ENCODE measurements around the gene AGXT2.
"Not testable (repeated sequence)": the region's sequence is repeated elsewhere in the genome, so short reads cannot be mapped to it uniquely, and the experiment has no call there.

The AGXT2 gene

DNA sequence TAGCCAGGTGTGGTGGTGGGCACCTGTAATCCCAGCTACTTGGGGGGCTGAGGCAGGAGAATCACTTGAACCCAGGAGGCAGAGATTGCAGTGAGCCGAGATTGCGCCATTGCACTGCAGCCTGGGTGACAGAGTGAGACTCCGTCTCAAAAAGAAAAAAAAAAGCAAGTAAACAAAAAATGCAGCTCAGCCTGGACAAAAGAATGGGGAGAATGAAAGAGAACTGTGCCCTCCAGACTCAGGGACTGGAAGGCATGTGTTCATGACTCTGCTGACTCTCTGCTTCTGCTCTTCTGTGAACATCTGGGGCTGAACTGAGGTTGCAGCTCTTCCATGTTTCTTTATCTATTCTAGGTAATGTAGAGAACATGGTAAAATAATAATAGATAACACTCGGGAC lies 11.8 kb downstream of the AGXT2 start:
- not testable (repeated sequence) for H3K4ac ChIP-seq (ENCODE audit: low read depth in 1 of 2, low read length in 2 of 2); H3K18ac ChIP-seq (ENCODE audit: low read depth in 1 of 2, low read length in 2 of 2); H3K9me3 ChIP-seq (ENCODE audit: control insufficient read depth, low read length); H4K8ac ChIP-seq (ENCODE audit: low read length); H2BK5ac ChIP-seq (ENCODE audit: low read depth, low read length, poor library complexity, severe bottlenecking); H3K79me1 ChIP-seq (replicated peaks; ENCODE audit: low read length, poor library complexity, severe bottlenecking); H3K23ac ChIP-seq (ENCODE audit: low read length in 2 of 2); DNase-seq; H3K14ac ChIP-seq (ENCODE audit: low read length in 2 of 2); H3K4me3 ChIP-seq (ENCODE audit: insufficient read depth in 1 of 2, low read depth in 1 of 2, low read length in 2 of 2); H3K4me1 ChIP-seq (ENCODE audit: control insufficient read depth, insufficient read depth, low read depth, low read length); H4K91ac ChIP-seq (ENCODE audit: low read length); H3K4me2 ChIP-seq (ENCODE audit: low read length, poor library complexity, severe bottlenecking); H2BK120ac ChIP-seq (ENCODE audit: low read depth, low read length); H2AFZ ChIP-seq (ENCODE audit: low read depth, low read length); H3K27ac ChIP-seq (ENCODE audit: low read length, poor library complexity, severe bottlenecking); H2AK5ac ChIP-seq (ENCODE audit: low read length, severe bottlenecking); H3K9ac ChIP-seq (ENCODE audit: low read length); H2BK12ac ChIP-seq (ENCODE audit: low read length in 2 of 2); H3K36me3 ChIP-seq (ENCODE audit: control insufficient read depth in 1 of 2, insufficient read depth in 2 of 2, low read depth in 1 of 2, low read length in 2 of 2); H2BK15ac ChIP-seq (ENCODE audit: low read depth, poor library complexity, severe bottlenecking)
- 80% methylated on average over 3 of the region's 4 CpGs for WGBS
- H3K27me3 ChIP-seq (ENCODE audit: control insufficient read depth in 1 of 2, insufficient read depth in 1 of 2, low read length in 2 of 2), result peaks cover 0 to 24% of the 10 kb centered on the region in 2 experiments

DNA sequence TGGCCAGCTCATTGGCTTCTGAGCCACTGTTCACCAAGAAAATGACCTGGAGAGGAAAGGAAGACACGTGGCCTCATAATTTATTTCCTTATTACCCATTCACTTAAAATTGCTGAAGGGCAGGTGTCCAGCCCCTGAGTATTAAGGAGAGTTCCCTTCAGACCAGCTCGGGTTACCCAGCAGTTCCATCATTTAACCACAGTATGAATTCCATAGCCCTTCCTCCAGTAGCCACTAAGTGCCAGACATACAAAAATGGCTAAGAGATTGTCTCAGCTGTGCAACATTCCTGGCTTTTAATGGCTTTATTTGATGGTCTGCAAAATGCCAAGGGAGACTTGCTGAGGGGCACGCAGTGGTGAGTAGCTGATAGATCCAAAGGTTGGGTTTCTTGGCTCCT lies 12.5 kb downstream of the AGXT2 start:
- no peak overlapping the region for H3K9ac ChIP-seq (ENCODE audit: low read length)
- no peak overlapping the region for H3K18ac ChIP-seq (ENCODE audit: low read depth in 1 of 2, low read length in 2 of 2)
- no peak overlapping the region for H2AFZ ChIP-seq (ENCODE audit: low read depth, low read length)
- no peak overlapping the region for H3K4me2 ChIP-seq (ENCODE audit: low read length, poor library complexity, severe bottlenecking)
- no peak overlapping the region for H2BK120ac ChIP-seq (ENCODE audit: low read depth, low read length)
- H3K14ac ChIP-seq (ENCODE audit: low read length in 2 of 2), result no peak overlapping the region
- no peak for DNase-seq
- no peak overlapping the region for H2BK15ac ChIP-seq (ENCODE audit: low read depth, poor library complexity, severe bottlenecking)
- H3K23ac ChIP-seq (ENCODE audit: low read length in 2 of 2), result no peak overlapping the region
- H3K4me3 ChIP-seq (ENCODE audit: insufficient read depth in 1 of 2, low read depth in 1 of 2, low read length in 2 of 2), result no peak overlapping the region
- no peak overlapping the region for H3K27ac ChIP-seq (ENCODE audit: low read length, poor library complexity, severe bottlenecking)
- no peak overlapping the region for H4K91ac ChIP-seq (ENCODE audit: low read length)
- H2BK12ac ChIP-seq (ENCODE audit: low read length in 2 of 2), result no peak overlapping the region
- H3K9me3 ChIP-seq (ENCODE audit: control insufficient read depth, low read length), result no peaks in the 10 kb centered on the region
- H4K8ac ChIP-seq (ENCODE audit: low read length), result no peak overlapping the region
- WGBS, result 85% methylated on average over 3 of the region's 3 CpGs
- H3K4me1 ChIP-seq (ENCODE audit: control insufficient read depth, insufficient read depth, low read depth, low read length), result no peaks in the 10 kb centered on the region
- H2AK5ac ChIP-seq (ENCODE audit: low read length, severe bottlenecking), result no peak overlapping the region
- no peaks in the 10 kb centered on the region for H3K36me3 ChIP-seq (ENCODE audit: control insufficient read depth in 1 of 2, insufficient read depth in 2 of 2, low read depth in 1 of 2, low read length in 2 of 2)
- peaks cover 0 to 24% of the 10 kb centered on the region in 2 experiments for H3K27me3 ChIP-seq (ENCODE audit: control insufficient read depth in 1 of 2, insufficient read depth in 1 of 2, low read length in 2 of 2)
- H3K4ac ChIP-seq (ENCODE audit: low read depth in 1 of 2, low read length in 2 of 2), result no peak overlapping the region
- no peaks in the 10 kb centered on the region for H3K79me1 ChIP-seq (replicated peaks; ENCODE audit: low read length, poor library complexity, severe bottlenecking)
- H2BK5ac ChIP-seq (ENCODE audit: low read depth, low read length, poor library complexity, severe bottlenecking), result no peak overlapping the region

DNA sequence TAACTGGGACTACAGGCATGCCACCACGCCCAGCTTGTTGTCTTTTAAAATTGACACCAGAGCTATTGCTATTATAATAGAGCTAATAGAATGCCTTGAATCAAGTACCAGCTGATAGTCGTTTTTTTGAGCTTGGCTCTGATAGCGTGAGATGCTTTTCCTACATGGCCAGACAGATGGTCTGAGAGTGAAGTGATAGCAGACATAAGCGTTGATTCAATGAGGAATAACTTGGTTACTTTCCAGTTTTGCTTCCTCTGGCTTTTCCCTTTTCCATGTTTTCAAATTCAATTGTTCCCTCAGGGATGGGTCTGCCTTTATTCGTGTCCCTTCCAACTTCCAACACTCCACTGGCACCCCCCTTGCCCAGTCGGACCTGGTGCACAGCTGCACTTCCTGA lies 15.4 kb downstream of the AGXT2 start:
- H3K23ac ChIP-seq (ENCODE audit: low read length in 2 of 2), result no peak overlapping the region
- 88% methylated on average over 6 of the region's 6 CpGs for WGBS
- DNase-seq, result no peak

DNA sequence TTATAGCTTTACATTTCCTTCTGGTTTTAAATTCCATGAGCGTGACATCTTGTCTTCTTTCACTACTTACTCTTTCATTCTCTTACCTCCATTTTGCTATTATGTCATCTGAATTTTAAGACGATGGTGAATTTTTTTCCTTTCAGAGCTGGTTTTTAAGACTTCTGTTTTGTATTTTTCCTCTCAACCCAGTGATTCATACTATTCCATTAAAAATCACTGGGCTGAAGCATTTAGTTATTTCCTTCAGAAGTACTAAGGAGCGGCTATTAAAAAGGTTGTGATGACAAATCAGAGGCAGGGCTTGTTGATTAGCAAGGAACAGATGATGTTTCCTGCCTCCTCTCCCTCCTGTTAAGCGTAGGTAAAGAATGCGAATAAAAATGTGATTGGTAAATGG lies 16.5 kb downstream of the AGXT2 start:
- no peak overlapping the region for H3K27ac ChIP-seq (ENCODE audit: low read length, poor library complexity, severe bottlenecking)
- no peaks in the 10 kb centered on the region for H3K79me1 ChIP-seq (replicated peaks; ENCODE audit: low read length, poor library complexity, severe bottlenecking)
- H3K4me3 ChIP-seq (ENCODE audit: insufficient read depth in 1 of 2, low read depth in 1 of 2, low read length in 2 of 2), result no peak overlapping the region
- H3K27me3 ChIP-seq (ENCODE audit: control insufficient read depth in 1 of 2, insufficient read depth in 1 of 2, low read length in 2 of 2), result peaks cover 0 to 3% of the 10 kb centered on the region in 2 experiments
- H2AK5ac ChIP-seq (ENCODE audit: low read length, severe bottlenecking), result no peak overlapping the region
- H2BK5ac ChIP-seq (ENCODE audit: low read depth, low read length, poor library complexity, severe bottlenecking), result no peak overlapping the region
- H4K8ac ChIP-seq (ENCODE audit: low read length), result no peak overlapping the region
- H2BK12ac ChIP-seq (ENCODE audit: low read length in 2 of 2), result no peak overlapping the region
- H2BK15ac ChIP-seq (ENCODE audit: low read depth, poor library complexity, severe bottlenecking), result peak overlapping the region; percentile 23
- H3K4ac ChIP-seq (ENCODE audit: low read depth in 1 of 2, low read length in 2 of 2), result no peak overlapping the region
- WGBS, result 22% methylated on average over 3 of the region's 5 CpGs
- no peak overlapping the region for H4K91ac ChIP-seq (ENCODE audit: low read length)
- peak; percentile 80 for DNase-seq
- H2AFZ ChIP-seq (ENCODE audit: low read depth, low read length), result no peak overlapping the region
- no peaks in the 10 kb centered on the region for H3K36me3 ChIP-seq (ENCODE audit: control insufficient read depth in 1 of 2, insufficient read depth in 2 of 2, low read depth in 1 of 2, low read length in 2 of 2)
- no peak overlapping the region for H3K18ac ChIP-seq (ENCODE audit: low read depth in 1 of 2, low read length in 2 of 2)
- H2BK120ac ChIP-seq (ENCODE audit: low read depth, low read length), result no peak overlapping the region
- H3K23ac ChIP-seq (ENCODE audit: low read length in 2 of 2), result no peak overlapping the region
- no peak overlapping the region for H3K14ac ChIP-seq (ENCODE audit: low read length in 2 of 2)
- H3K9ac ChIP-seq (ENCODE audit: low read length), result peak overlapping the region; percentile 31
- no peaks in the 10 kb centered on the region for H3K9me3 ChIP-seq (ENCODE audit: control insufficient read depth, low read length)
- H3K4me1 ChIP-seq (ENCODE audit: control insufficient read depth, insufficient read depth, low read depth, low read length), result peaks cover 3% of the 10 kb centered on the region
- no peak overlapping the region for H3K4me2 ChIP-seq (ENCODE audit: low read length, poor library complexity, severe bottlenecking)

More for the DNA sequence above, 15.4 kb downstream of the AGXT2 start:
- Histone ChIP-seq H3K27me3 (ENCODE audit: control insufficient read depth in 1 of 2, insufficient read depth in 1 of 2, low read length in 2 of 2) (peaks cover 0 to 10% of the 10 kb centered on the region in 2 experiments), H4K8ac (ENCODE audit: low read length) (no peak overlapping the region), H3K4me1 (ENCODE audit: control insufficient read depth, insufficient read depth, low read depth, low read length) (peaks cover 3% of the 10 kb centered on the region), H3K4me2 (ENCODE audit: low read length, poor library complexity, severe bottlenecking) (no peak overlapping the region), H3K4ac (ENCODE audit: low read depth in 1 of 2, low read length in 2 of 2) (no peak overlapping the region), H2BK120ac (ENCODE audit: low read depth, low read length) (no peak overlapping the region), H3K9me3 (ENCODE audit: control insufficient read depth, low read length) (no peaks in the 10 kb centered on the region), H2BK12ac (ENCODE audit: low read length in 2 of 2) (no peak overlapping the region), H2AFZ (ENCODE audit: low read depth, low read length) (no peak overlapping the region), H3K9ac (ENCODE audit: low read length) (no peak overlapping the region), H2BK5ac (ENCODE audit: low read depth, low read length, poor library complexity, severe bottlenecking) (no peak overlapping the region), H3K27ac (ENCODE audit: low read length, poor library complexity, severe bottlenecking) (no peak overlapping the region), H3K18ac (ENCODE audit: low read depth in 1 of 2, low read length in 2 of 2) (no peak overlapping the region), H3K14ac (ENCODE audit: low read length in 2 of 2) (no peak overlapping the region), H3K79me1 (replicated peaks; ENCODE audit: low read length, poor library complexity, severe bottlenecking) (no peaks in the 10 kb centered on the region), H4K91ac (ENCODE audit: low read length) (no peak overlapping the region), H3K36me3 (ENCODE audit: control insufficient read depth in 1 of 2, insufficient read depth in 2 of 2, low read depth in 1 of 2, low read length in 2 of 2) (no peaks in the 10 kb centered on the region), H2AK5ac (ENCODE audit: low read length, severe bottlenecking) (no peak overlapping the region), H3K4me3 (ENCODE audit: insufficient read depth in 1 of 2, low read depth in 1 of 2, low read length in 2 of 2) (no peak overlapping the region), H2BK15ac (ENCODE audit: low read depth, poor library complexity, severe bottlenecking) (no peak overlapping the region)
